ENCODE data around the gene TSPAN9.

GRCh38 chr12:3124917-3125316 lies 47.7 kb downstream of the TSPAN9 start:
- no peak for TF ChIP-seq CTCF (IDR thresholded peaks at IDR 0.05)
- TF ChIP-seq EP300 (IDR thresholded peaks at IDR 0.05) = no peak
- TF ChIP-seq POLR2AphosphoS5 (IDR thresholded peaks at IDR 0.05) = no peak

Data from suprapubic skin (tissue), 4 donors.